Dendritic cell treated with granulocyte-macrophage colony-stimulating factor and Interleukin-4, amounts not matched to agents 40 ng/mL and 50 ng/mL, for 4 days (primary cell): Measurements from ENCODE around the gene CERK.
"Not testable (repeated sequence)": the region's sequence is repeated elsewhere in the genome, so short reads cannot be mapped to it uniquely, and the experiment has no call there.

Experiments used
- H3K27ac Mint-ChIP-seq: one replicate; pipeline ENCODE4 v1.8.0; 2022; ENCODE audit warnings: mild to moderate bottlenecking, mixed read lengths
- H3K27me3 Mint-ChIP-seq: one replicate; pipeline ENCODE4 v1.8.0; 2022; ENCODE audit warnings: mild to moderate bottlenecking, mixed read lengths
- H3K36me3 Mint-ChIP-seq: one replicate; pipeline ENCODE4 v1.8.0; 2022; ENCODE audit warnings: low read depth, mixed read lengths
- H3K4me1 Mint-ChIP-seq: one replicate; pipeline ENCODE4 v1.8.0; 2022; ENCODE audit warnings: low read depth, mixed read lengths
- H3K4me3 Mint-ChIP-seq: one replicate; pipeline ENCODE4 v1.8.0; 2022; ENCODE audit warnings: mild to moderate bottlenecking, moderate library complexity, mixed read lengths
- H3K9me3 Mint-ChIP-seq: one replicate; pipeline ENCODE4 v1.8.0; 2022; ENCODE audit warnings: mixed read lengths
- intact Hi-C: fragments of 100-400 bp; cut with micrococcal nuclease; formaldehyde crosslinking; loops from one replicate; pipeline ENCODE4 v1.15.0; 2022

CERK gene

GRCh38 chr22:46737976-46738646 lies at the start of gene CERK:
Gene CERK (minus strand): TSS chr22:46738252. CDS start chr22:46738148, 104 bp downstream.
- Mint-ChIP-seq H3K4me1 (peaks cover 70% of the 10 kb centered on the region), H3K9me3 (peaks cover 6% of the 10 kb centered on the region), H3K27me3 (no peaks in the 10 kb centered on the region), H3K27ac (peak within 1 kb of the TSS; percentile 92), H3K36me3 (peaks cover 53% of the 10 kb centered on the region), H3K4me3 (peak within 1 kb of the TSS; percentile 97)
- intact Hi-C loops: loop anchor here (5.0 to 10.0 kb wide), 2 partner anchors 34 to 153 kb away; no protein-coding TSS in a partner anchor

GRCh38 chr22:46783721-46784120 lies 45.7 kb upstream of the CERK start:
- no peak overlapping the region for H3K4me3 Mint-ChIP-seq
- H3K36me3 Mint-ChIP-seq: peaks cover 76% of the 10 kb centered on the region
- intact Hi-C loops: loop anchor here (10.0 kb wide), 1 partner anchor 61 kb away; no protein-coding TSS in a partner anchor
- H3K4me1 Mint-ChIP-seq: peaks cover 77% of the 10 kb centered on the region
- no peak overlapping the region for H3K27ac Mint-ChIP-seq
- H3K9me3 Mint-ChIP-seq: no peaks in the 10 kb centered on the region
- no peaks in the 10 kb centered on the region for H3K27me3 Mint-ChIP-seq

GRCh38 chr22:46782200-46782599 lies 44.1 kb upstream of the CERK start:
- H3K4me1 Mint-ChIP-seq: peaks cover 72% of the 10 kb centered on the region
- not testable (repeated sequence) for H3K27me3 Mint-ChIP-seq, H3K4me3 Mint-ChIP-seq, H3K9me3 Mint-ChIP-seq
- peak overlapping the region; percentile 53 for H3K27ac Mint-ChIP-seq
- intact Hi-C loops: loop anchor here (10.0 kb wide), 1 partner anchor 63 kb away; no protein-coding TSS in a partner anchor
- H3K36me3 Mint-ChIP-seq: peaks cover 80% of the 10 kb centered on the region

- peaks cover 75% of the 10 kb centered on the region for H3K4me1 Mint-ChIP-seq
- intact Hi-C loops: loop anchor here (10.0 kb wide), 1 partner anchor 64 kb away; no protein-coding TSS in a partner anchor
- peak overlapping the region; percentile 56 for H3K27ac Mint-ChIP-seq
- H3K27me3 Mint-ChIP-seq: no peaks in the 10 kb centered on the region
- no peaks in the 10 kb centered on the region for H3K9me3 Mint-ChIP-seq
- peaks cover 82% of the 10 kb centered on the region for H3K36me3 Mint-ChIP-seq
- no peak overlapping the region for H3K4me3 Mint-ChIP-seq
Measured at GRCh38 chr22:46781291-46781690, 43.2 kb upstream of the CERK start.

- Mint-ChIP-seq H3K4me3 (no peak overlapping the region), H3K27me3 (no peaks in the 10 kb centered on the region), H3K9me3 (no peaks in the 10 kb centered on the region), H3K36me3 (peaks cover 87% of the 10 kb centered on the region), H3K4me1 (peaks cover 79% of the 10 kb centered on the region), H3K27ac (peak overlapping the region; percentile 56)
- intact Hi-C loops: loop anchor here (10.0 kb wide), 1 partner anchor 64 kb away; no protein-coding TSS in a partner anchor
Measured at GRCh38 chr22:46780453-46780852, 42.4 kb upstream of the CERK start.

- peaks cover 85% of the 10 kb centered on the region for H3K36me3 Mint-ChIP-seq
- no peaks in the 10 kb centered on the region for H3K27me3 Mint-ChIP-seq
- intact Hi-C loops: loop anchor here (10.0 kb wide), 1 partner anchor 65 kb away; no protein-coding TSS in a partner anchor
- H3K9me3 Mint-ChIP-seq: no peaks in the 10 kb centered on the region
- no peak overlapping the region for H3K27ac Mint-ChIP-seq
- peaks cover 81% of the 10 kb centered on the region for H3K4me1 Mint-ChIP-seq
- H3K4me3 Mint-ChIP-seq: no peak overlapping the region
Measured at GRCh38 chr22:46779651-46780050, 41.6 kb upstream of the CERK start.

- Mint-ChIP-seq H3K27me3 (no peaks in the 10 kb centered on the region), H3K4me1 (peaks cover 87% of the 10 kb centered on the region), H3K4me3 (no peak overlapping the region), H3K9me3 (no peaks in the 10 kb centered on the region), H3K36me3 (peaks cover 81% of the 10 kb centered on the region), H3K27ac (no peak overlapping the region)
- intact Hi-C loops: no loop called here
Measured at GRCh38 chr22:46779023-46779422, 41.0 kb upstream of the CERK start.

GRCh38 chr22:46777609-46777970 lies 39.5 kb upstream of the CERK start:
- peak overlapping the region; percentile 53 for H3K4me3 Mint-ChIP-seq

GRCh38 chr22:46776876-46777608 lies 39.0 kb upstream of the CERK start:
- H3K27ac Mint-ChIP-seq: peak overlapping the region; percentile 83
- H3K36me3 Mint-ChIP-seq: peaks cover 72% of the 10 kb centered on the region
- intact Hi-C loops: no loop called here
- H3K9me3 Mint-ChIP-seq: no peaks in the 10 kb centered on the region
- peak overlapping the region; percentile 53 for H3K4me3 Mint-ChIP-seq
- peaks cover 85% of the 10 kb centered on the region for H3K4me1 Mint-ChIP-seq
- no peaks in the 10 kb centered on the region for H3K27me3 Mint-ChIP-seq

More at GRCh38 chr22:46777609-46777970, 39.5 kb upstream of the CERK start:
- Mint-ChIP-seq H3K9me3 (no peaks in the 10 kb centered on the region), H3K27me3 (no peaks in the 10 kb centered on the region), H3K36me3 (peaks cover 76% of the 10 kb centered on the region), H3K4me1 (peaks cover 89% of the 10 kb centered on the region), H3K27ac (peak overlapping the region; percentile 83)
- intact Hi-C loops: no loop called here

- intact Hi-C loops: no loop called here
- Mint-ChIP-seq H3K9me3 (no peaks in the 10 kb centered on the region), H3K4me3 (peak overlapping the region; percentile 53), H3K27ac (peak overlapping the region; percentile 83), H3K27me3 (no peaks in the 10 kb centered on the region), H3K4me1 (peaks cover 80% of the 10 kb centered on the region), H3K36me3 (peaks cover 63% of the 10 kb centered on the region)
Measured at GRCh38 chr22:46775850-46776826, 38.1 kb upstream of the CERK start.

GRCh38 chr22:46774980-46775849 lies 37.2 kb upstream of the CERK start:
- Mint-ChIP-seq H3K27ac (peak overlapping the region; percentile 83), H3K4me3 (peak overlapping the region; percentile 48), H3K27me3 (no peaks in the 10 kb centered on the region), H3K9me3 (no peaks in the 10 kb centered on the region), H3K4me1 (peaks cover 78% of the 10 kb centered on the region), H3K36me3 (peaks cover 58% of the 10 kb centered on the region)
- intact Hi-C loops: loop anchor here (5.0 kb wide), 1 partner anchor 38 kb away; the partner anchor contains the start of gene CERK

GRCh38 chr22:46774253-46774979 lies 36.4 kb upstream of the CERK start:
- no peaks in the 10 kb centered on the region for H3K27me3 Mint-ChIP-seq
- H3K4me3 Mint-ChIP-seq: peak overlapping the region; percentile 63
- peaks cover 79% of the 10 kb centered on the region for H3K4me1 Mint-ChIP-seq
- no peaks in the 10 kb centered on the region for H3K9me3 Mint-ChIP-seq
- intact Hi-C loops: loop anchor here (5.0 kb wide), 1 partner anchor 37 kb away; the partner anchor contains the start of gene CERK
- peaks cover 58% of the 10 kb centered on the region for H3K36me3 Mint-ChIP-seq
- H3K27ac Mint-ChIP-seq: peak overlapping the region; percentile 83
